ENCODE measurements around the gene BCOR. TPM values are rescaled to one million over a fixed set of nuclear protein-coding genes. Genes with fewer than 3 reads are reported as not detected.

BCOR gene
- total and polyA plus RNA-seq, 2 of the 4 experiments (the other 2 are of a cell fraction), result 7.5 to 9.0 TPM

- TF ChIP-seq RAD21 (IDR thresholded peaks at IDR 0.05; ENCODE audit: low read length) (no peak), MAFK (IDR thresholded peaks at IDR 0.05; ENCODE audit: low read depth, low read length) (no peak)
These were observed 2.0 kb downstream of the BCOR start (continued) for GRCh38 chrX:40095583-40096394.

- no peaks in the 10 kb centered on the region; the same call in 1 of the 2 replicates for H3K27me3 ChIP-seq (ENCODE audit: control insufficient read depth, insufficient read depth, low read length)
- DNase-seq, result no peak
- peak overlapping the region; percentile 10 for H3K27ac ChIP-seq (ENCODE audit: insufficient read depth, low read length)
- peak overlapping the region; percentile 22 for H2BK5ac ChIP-seq (ENCODE audit: low read depth, low read length, poor library complexity, severe bottlenecking)
- peak overlapping the region; percentile 15; the same call in 1 of the 2 replicates for H3K14ac ChIP-seq (replicated peaks; ENCODE audit: low read depth, low read length)
- peaks cover 3% of the 10 kb centered on the region for H3K4me1 ChIP-seq (ENCODE audit: control insufficient read depth, insufficient read depth, low read length)
- no peak for ATAC-seq (ENCODE audit: low read depth)
- 0 out of 4 replicates have a peak overlapping the region, but pooled peaks of 1 of the 2 experiments have one; percentile 17 for H4K8ac ChIP-seq (ENCODE audit: low read depth in 2 of 2, low read length in 2 of 2)
- peak overlapping the region; percentile 80 for H2AFZ ChIP-seq (replicated peaks; ENCODE audit: low read length, poor library complexity)
- peak overlapping the region; percentile 66 for H3K4ac ChIP-seq (ENCODE audit: low read depth, low read length)
- peak overlapping the region; percentile 45 for H3K23ac ChIP-seq (ENCODE audit: low read depth, low read length)
- no TSS peak for BruUV-seq (replicated peaks)
- peak overlapping the region; percentile 9 for H3K18ac ChIP-seq (ENCODE audit: low read depth, low read length)
- H2AK5ac ChIP-seq (ENCODE audit: low read depth, low read length), result no peak overlapping the region
- no peaks in the 10 kb centered on the region for H3K9me3 ChIP-seq (ENCODE audit: control insufficient read depth, insufficient read depth, low read length)
- ChIA-PET POLR2A (ENCODE audit: unreplicated experiment) (interaction anchor here (0.6 kb wide), 1 partner anchor 190 kb away, joined by 3 read pairs; no protein-coding TSS in a partner anchor), CTCF (no interaction called here)
- peak overlapping the region; percentile 89 for H3K4me2 ChIP-seq (ENCODE audit: low read depth, low read length)
- no peak overlapping the region for H4K91ac ChIP-seq (ENCODE audit: insufficient read depth, low read depth, low read length)
- H3K9ac ChIP-seq (ENCODE audit: low read depth, low read length), result peak overlapping the region; percentile 50
- TF ChIP-seq MAZ (IDR thresholded peaks at IDR 0.05; ENCODE audit: borderline replicate concordance, low read depth, low read length) (peak; percentile 14; the same call in 1 of the 2 replicates), BHLHE40 (IDR thresholded peaks at IDR 0.05; ENCODE audit: low read depth, low read length) (no peak)
- 0 out of 2 replicates have a peak overlapping the region, but pooled peaks have one; percentile 3 for H4K5ac ChIP-seq (ENCODE audit: low read depth, low read length)
- no peak overlapping the region for H2BK15ac ChIP-seq (ENCODE audit: low read depth, low read length)
- H2BK20ac ChIP-seq (ENCODE audit: low read depth, low read length), result no peak overlapping the region
- H3K4me3 ChIP-seq (ENCODE audit: insufficient read depth, low read depth, low read length), result peak overlapping the region; percentile 86
- no peaks in the 10 kb centered on the region for H3K36me3 ChIP-seq (ENCODE audit: control insufficient read depth, insufficient read depth, low read length)
- peaks cover 4 to 34% of the 10 kb centered on the region in 2 experiments; a peak in 3 of 4 replicates for H3K79me1 ChIP-seq (ENCODE audit: low read depth in 1 of 2, low read length in 2 of 2)
- peak overlapping the region; percentile 66 for H2AK9ac ChIP-seq (replicated peaks; ENCODE audit: low read depth, low read length, poor library complexity)
- dilution Hi-C loops (cut with HindIII; ENCODE audit: low sequenced_read_pairs, unreplicated experiment), result no loop called here
- H4K20me1 ChIP-seq (ENCODE audit: insufficient read depth, low read length), result peaks cover 27% of the 10 kb centered on the region
- 4% methylated on average over 19 of the region's 33 CpGs; no CpG with 5 or more reads in 1 of the 2 experiments for WGBS, 2 experiments (ENCODE audit: extremely low coverage in 2 of 2, insufficient read length in 1 of 2)
- no peak overlapping the region for H3K56ac ChIP-seq (ENCODE audit: extremely low read depth, insufficient read depth, low read length)
- peaks cover 5% of the 10 kb centered on the region for H3K9me1 ChIP-seq (ENCODE audit: insufficient read depth, low read length)
- intact Hi-C loops (cut with micrococcal nuclease), result loop anchor here (5.0 to 10.0 kb wide), 3 partner anchors 57 to 440 kb away; no protein-coding TSS in a partner anchor
- in situ Hi-C loops (cut with MboI; ENCODE audit: low sequenced_read_pairs), result no loop called here
- 0 out of 2 replicates have a peak overlapping the region, but pooled peaks have one; percentile 25 for H2BK120ac ChIP-seq (ENCODE audit: low read depth, low read length)
These were observed 2.7 kb downstream of the BCOR start for GRCh38 chrX:40094900-40095582.
